ENCODE results near the gene PRSS1.
"Not testable (repeated sequence)": the region's sequence is repeated elsewhere in the genome, so short reads cannot be mapped to it uniquely, and the experiment has no call there.

The PRSS1 gene

GRCh38 chr7:142752376-142753225 is 3.3 kb downstream of the PRSS1 start:
- ATAC-seq (ENCODE audit: low read depth), result no peak
- no peak for TF ChIP-seq CTCF (IDR thresholded peaks at IDR 0.05; ENCODE audit: poor library complexity, severe bottlenecking)
- H3K4me1 ChIP-seq (ENCODE audit: insufficient read depth, poor library complexity, severe bottlenecking), result no peaks in the 10 kb centered on the region

GRCh38 chr7:142753366-142753765 is 4.1 kb downstream of the PRSS1 start:
- ATAC-seq (ENCODE audit: low read depth), result peak; percentile 62; the same call in 1 of the 3 replicates
- H3K4me3 ChIP-seq (ENCODE audit: severe bottlenecking), result no peak overlapping the region
- no peak for DNase-seq (ENCODE audit: low spot score)
- H3K27ac ChIP-seq (ENCODE audit: poor library complexity, severe bottlenecking), result no peak overlapping the region
- H3K36me3 ChIP-seq (ENCODE audit: low read depth), result no peaks in the 10 kb centered on the region
- TF ChIP-seq CTCF (IDR thresholded peaks at IDR 0.05; ENCODE audit: poor library complexity, severe bottlenecking), result no peak
- H3K9me3 ChIP-seq (ENCODE audit: severe bottlenecking), result no peaks in the 10 kb centered on the region
- no peaks in the 10 kb centered on the region for H3K4me1 ChIP-seq (ENCODE audit: insufficient read depth, poor library complexity, severe bottlenecking)
- H3K27me3 ChIP-seq (ENCODE audit: insufficient read depth, poor library complexity, severe bottlenecking), result no peaks in the 10 kb centered on the region

More at GRCh38 chr7:142752376-142753225, 3.3 kb downstream of the PRSS1 start:
- no peak for DNase-seq (ENCODE audit: low spot score)
- no peak overlapping the region for H3K4me3 ChIP-seq (ENCODE audit: severe bottlenecking)
- no peaks in the 10 kb centered on the region for H3K9me3 ChIP-seq (ENCODE audit: severe bottlenecking)
- no peaks in the 10 kb centered on the region for H3K36me3 ChIP-seq (ENCODE audit: low read depth)
- H3K27me3 ChIP-seq (ENCODE audit: insufficient read depth, poor library complexity, severe bottlenecking), result no peaks in the 10 kb centered on the region
- no peak overlapping the region for H3K27ac ChIP-seq (ENCODE audit: poor library complexity, severe bottlenecking)

- not testable (repeated sequence) for ATAC-seq (ENCODE audit: low read depth); H3K27me3 ChIP-seq (ENCODE audit: insufficient read depth, poor library complexity, severe bottlenecking); H3K27ac ChIP-seq (ENCODE audit: poor library complexity, severe bottlenecking); H3K4me3 ChIP-seq (ENCODE audit: severe bottlenecking); H3K9me3 ChIP-seq (ENCODE audit: severe bottlenecking); H3K4me1 ChIP-seq (ENCODE audit: insufficient read depth, poor library complexity, severe bottlenecking); H3K36me3 ChIP-seq (ENCODE audit: low read depth); DNase-seq (ENCODE audit: low spot score)
Observed at GRCh38 chr7:142753925-142754491, 4.7 kb downstream of the PRSS1 start.

GRCh38 chr7:142754681-142755575 is 5.7 kb downstream of the PRSS1 start:
- H3K4me1 ChIP-seq (ENCODE audit: insufficient read depth, poor library complexity, severe bottlenecking), result no peaks in the 10 kb centered on the region
- no peak for TF ChIP-seq CTCF (IDR thresholded peaks at IDR 0.05; ENCODE audit: poor library complexity, severe bottlenecking)
- ATAC-seq (ENCODE audit: low read depth) (peak; percentile 35; the same call in 2 of the 3 replicates), DNase-seq (ENCODE audit: low spot score) (no peak)
- no peaks in the 10 kb centered on the region for H3K9me3 ChIP-seq (ENCODE audit: severe bottlenecking)
- H3K36me3 ChIP-seq (ENCODE audit: low read depth), result no peaks in the 10 kb centered on the region
- H3K27ac ChIP-seq (ENCODE audit: poor library complexity, severe bottlenecking), result no peak overlapping the region
- H3K27me3 ChIP-seq (ENCODE audit: insufficient read depth, poor library complexity, severe bottlenecking), result no peaks in the 10 kb centered on the region
- no peak overlapping the region for H3K4me3 ChIP-seq (ENCODE audit: severe bottlenecking)

GRCh38 chr7:142758312-142758711 is 9.0 kb downstream of the PRSS1 start:
- ATAC-seq (ENCODE audit: low read depth); H3K4me1 ChIP-seq (ENCODE audit: insufficient read depth, poor library complexity, severe bottlenecking); H3K36me3 ChIP-seq (ENCODE audit: low read depth); H3K27me3 ChIP-seq (ENCODE audit: insufficient read depth, poor library complexity, severe bottlenecking); H3K4me3 ChIP-seq (ENCODE audit: severe bottlenecking); DNase-seq (ENCODE audit: low spot score); H3K27ac ChIP-seq (ENCODE audit: poor library complexity, severe bottlenecking); H3K9me3 ChIP-seq (ENCODE audit: severe bottlenecking): not testable (repeated sequence)

Data from RWPE2 (cell line).